HG03159 (cell line): ENCODE measurements around the gene RHBDD2.
"Not testable (repeated sequence)": the region's sequence is repeated elsewhere in the genome, so short reads cannot be mapped to it uniquely, and the experiment has no call there.

Experiments used
- ATAC-seq: cut with Tn5 transposase; IDR thresholded peaks from one replicate; pipeline ENCODE4 v1.9.1; 2021; ENCODE audit warnings: mild to moderate bottlenecking, moderate library complexity; ENCODE audit not compliant: unreplicated experiment

Gene RHBDD2

DNA sequence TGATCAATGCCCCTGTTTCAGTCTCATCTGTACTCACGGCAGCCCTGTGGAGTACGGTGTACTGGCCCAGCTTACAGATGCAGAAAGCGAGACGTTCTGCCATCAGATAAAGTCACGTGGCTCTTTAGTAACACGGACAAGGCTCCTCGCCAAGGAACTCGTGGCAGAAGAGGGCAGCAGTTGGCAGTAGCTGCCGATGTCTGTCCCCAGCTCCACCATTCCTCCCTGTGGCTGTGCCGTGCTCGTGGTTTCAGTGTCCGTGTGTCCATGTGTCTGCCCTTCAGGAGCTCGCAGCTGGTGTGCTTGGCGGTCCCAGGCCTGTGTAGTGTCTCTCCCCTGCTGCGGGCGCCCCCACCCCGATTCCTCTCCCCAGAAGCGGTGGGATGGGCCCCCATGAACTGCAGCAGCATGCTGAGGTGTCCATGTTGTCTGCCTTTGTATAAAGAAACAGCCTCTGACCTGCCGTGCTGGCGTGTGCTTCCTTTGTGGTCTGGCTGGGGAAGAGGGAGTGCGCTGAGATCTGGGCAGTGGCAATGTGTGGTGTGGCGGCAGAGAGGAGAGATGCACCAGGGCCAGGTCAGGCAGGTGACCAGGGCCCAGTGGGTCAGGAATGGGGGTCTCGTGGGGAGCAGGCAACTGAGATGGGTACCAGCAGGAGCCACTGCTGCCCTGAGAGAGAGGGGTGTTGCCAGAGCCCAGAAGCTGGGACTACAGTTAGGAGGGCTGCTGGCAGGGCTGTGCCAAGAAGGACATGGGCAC lies 9.8 kb downstream of the RHBDD2 start:
- no peak for ATAC-seq

DNA sequence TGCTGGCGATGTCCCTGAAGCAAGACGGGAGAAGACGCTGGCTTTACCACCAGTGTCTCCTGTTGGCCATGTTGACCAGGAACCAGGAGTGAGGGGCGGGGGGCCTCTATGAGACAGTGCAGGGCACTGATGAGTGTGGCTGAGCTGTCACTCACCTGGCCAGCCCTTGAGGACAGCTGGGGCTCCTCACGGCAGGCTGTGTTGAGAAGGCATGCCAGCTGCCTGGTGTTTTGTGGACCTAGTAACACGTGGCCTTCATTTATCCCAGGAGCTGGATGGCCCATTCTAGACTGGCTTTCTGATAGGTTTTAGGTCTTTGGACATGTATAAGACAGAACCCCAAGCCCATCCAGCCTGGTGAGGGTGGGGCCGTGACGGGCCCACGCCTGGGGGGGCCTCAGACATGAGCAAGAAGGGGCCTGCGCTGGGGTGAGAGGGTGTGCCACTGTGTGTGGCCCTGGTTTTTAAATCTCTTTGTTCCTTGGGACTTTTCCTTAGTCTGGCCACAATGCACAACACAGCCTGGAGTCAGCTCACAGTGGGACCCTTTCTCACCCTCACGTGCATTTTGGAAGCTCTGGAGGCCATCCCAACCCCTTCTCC lies 10.5 kb downstream of the RHBDD2 start:
- ATAC-seq: no peak

DNA sequence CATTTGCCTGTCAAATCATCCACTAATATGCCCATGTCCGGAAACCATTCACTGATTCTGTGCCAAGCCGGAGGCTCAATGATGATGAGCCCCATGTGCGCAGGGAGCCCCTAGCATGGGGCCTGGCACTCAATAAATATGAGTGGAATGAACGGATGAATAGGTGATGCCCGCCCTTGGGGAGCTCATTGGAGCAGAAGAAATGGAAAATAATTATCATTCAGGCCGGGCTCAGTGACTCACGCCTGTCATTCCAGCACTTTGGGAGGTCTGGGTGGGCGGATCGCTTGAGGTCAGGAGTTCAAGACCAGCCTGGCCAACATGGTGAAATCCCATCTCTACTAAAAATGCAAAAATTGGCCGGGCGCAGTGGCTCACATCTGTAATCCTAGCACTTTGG lies 11.0 kb downstream of the RHBDD2 start:
- no peak for ATAC-seq

DNA sequence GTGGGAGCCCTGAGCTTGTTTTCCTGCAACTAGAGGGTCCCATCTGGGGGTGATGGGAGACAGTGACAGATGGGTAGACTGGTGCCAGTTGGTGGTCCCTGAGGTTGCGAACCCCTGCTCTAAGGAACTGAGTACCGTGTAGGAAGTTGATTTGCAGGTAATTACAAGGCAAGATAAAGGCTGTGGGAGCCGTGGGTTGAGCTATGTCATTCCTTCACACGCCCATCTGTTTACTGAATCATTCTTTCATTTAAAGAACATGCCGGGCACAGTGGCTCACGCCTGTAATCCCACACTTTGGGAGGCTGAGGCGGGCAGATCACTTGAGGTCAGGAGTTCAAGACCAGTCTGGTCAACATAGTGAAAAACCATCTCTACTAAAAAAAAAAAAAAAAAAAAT lies 12.4 kb downstream of the RHBDD2 start:
- ATAC-seq: not testable (repeated sequence)

DNA sequence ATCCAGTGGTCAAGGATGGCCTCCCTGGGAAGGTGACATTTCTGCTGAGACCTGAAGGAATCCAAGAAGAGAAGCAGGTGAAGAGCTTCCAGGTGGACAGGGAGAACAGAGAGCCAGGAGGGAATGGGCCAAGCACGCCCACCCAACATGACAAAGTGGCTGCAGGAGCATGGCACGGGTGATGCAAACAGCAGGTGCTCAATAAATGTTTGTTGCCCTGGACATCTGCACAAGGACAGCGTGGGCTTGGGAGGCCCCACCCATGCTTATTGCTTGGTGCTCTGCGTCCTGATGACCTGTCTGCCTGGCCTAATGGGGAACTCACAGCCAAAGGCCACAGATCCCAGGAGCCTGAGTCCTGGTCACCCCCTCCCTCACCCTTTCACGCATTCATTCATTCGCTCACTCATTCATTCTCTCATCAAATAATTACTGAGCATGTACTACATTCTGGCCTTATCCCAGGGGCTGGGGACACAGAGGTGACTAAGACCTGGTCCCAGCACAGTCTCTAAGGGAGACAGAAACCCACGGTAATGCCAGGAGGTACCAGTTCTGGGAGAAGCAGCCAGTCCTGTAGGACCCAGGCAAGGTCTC lies 13.1 kb downstream of the RHBDD2 start:
- ATAC-seq: no peak

- no peak for ATAC-seq
Measured at GRCh38 chr7:75892634-75893272, 13.9 kb downstream of the RHBDD2 start.

DNA sequence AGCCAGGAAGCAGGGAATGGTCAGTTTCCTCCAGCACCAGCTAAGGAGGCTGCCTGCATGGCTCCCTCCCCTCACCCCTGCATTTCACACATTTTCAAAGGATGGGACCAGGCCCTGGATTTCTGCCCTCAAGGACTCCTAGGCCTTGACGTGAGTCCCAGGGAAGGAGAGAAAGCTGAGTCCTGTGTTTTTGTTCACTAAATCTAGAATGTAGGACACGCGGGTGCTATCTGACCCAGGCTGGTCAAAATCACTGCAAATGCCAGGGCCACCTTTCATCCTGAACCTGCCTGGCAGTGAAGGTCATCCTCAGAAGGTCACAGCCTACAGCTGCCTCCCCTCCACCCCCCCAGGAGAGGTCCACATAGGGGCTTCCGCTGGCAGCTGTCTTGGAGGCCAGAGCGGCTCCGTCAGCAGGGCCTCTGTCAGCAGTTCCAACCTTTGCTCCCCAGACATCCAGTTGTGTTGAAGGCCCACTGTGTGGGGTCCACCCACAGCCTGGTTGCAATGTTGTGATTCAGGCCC lies 18.0 kb downstream of the RHBDD2 start:
- ATAC-seq: no peak

DNA sequence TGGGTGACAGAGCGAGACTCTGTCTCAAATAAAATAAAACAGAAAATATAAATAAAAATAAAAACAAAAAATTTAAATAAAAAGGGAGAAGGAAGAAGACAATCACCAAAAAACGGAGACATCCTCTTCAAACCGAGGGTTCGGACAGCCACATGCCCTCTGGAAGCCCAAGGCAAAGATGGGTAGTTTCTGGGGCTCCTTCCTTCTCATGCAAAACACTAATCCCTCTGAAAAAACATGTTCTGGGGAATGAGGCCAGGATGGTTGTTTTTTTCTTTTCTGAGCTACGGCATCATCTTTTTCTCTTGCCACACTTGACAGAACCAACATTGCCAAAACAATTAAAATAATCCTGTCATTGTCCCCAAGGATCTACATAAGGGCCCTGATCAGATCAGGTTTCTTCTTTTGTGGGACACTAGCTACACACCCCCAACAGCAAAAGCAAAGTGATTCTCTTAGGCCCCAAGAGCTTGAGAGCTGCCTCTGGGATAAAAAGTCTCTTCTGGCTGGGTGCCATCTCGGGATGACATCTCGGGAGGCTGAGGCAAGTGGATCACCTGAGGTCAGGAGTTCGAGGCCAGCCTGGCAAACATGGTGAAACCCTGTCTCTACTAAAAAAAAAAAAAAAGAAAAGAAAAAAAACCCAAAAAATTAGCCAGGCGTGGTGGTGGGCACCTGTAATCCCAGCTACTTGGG lies 21.9 kb downstream of the RHBDD2 start:
- no peak for ATAC-seq

DNA sequence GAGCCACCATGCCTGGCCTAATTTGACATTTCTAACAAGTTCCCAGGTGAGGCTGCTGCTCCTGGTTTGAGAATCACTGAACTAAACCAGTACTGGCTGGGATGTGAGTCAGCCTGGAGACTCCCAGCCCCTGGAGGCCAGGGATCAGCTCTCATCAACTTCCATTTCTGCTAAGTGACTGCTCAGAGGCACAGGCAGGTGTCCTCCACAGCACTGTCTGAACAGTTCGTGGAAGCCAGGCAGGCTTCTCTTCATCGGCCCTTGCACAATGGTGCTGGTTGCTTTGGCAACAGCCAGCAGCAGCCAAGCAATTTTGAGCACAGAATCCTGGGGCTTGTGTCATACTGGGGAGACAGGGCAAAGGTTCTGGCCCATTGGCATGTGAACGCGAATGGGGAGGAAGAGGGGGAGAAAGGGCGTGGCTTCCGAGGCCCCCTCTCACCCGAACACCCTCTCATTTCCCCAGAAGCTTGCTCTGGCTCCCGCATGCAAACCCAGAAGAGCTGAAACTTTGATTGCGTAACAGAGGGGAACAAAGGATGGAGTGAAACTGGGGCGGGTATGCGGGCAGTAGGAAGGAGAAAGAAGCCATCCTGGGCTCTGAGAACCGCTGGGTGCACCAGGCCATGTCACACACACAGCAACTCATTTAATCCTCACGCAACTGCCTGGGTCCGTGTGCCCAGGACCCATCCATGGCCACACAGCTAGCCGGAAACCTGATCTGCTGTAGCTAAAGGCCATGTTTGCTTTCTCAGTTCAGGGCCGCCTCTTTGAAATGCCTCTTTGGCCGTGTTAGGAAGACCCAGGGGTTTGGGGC lies 27.2 kb downstream of the RHBDD2 start:
- no peak for ATAC-seq

- ATAC-seq: no peak
Measured at GRCh38 chr7:75906991-75907667, 28.3 kb downstream of the RHBDD2 start.

GRCh38 chr7:75907668-75908039 lies 28.8 kb downstream of the RHBDD2 start:
- ATAC-seq: not testable (repeated sequence)

- ATAC-seq: no peak
Measured at GRCh38 chr7:75909521-75910132, 30.8 kb downstream of the RHBDD2 start.

DNA sequence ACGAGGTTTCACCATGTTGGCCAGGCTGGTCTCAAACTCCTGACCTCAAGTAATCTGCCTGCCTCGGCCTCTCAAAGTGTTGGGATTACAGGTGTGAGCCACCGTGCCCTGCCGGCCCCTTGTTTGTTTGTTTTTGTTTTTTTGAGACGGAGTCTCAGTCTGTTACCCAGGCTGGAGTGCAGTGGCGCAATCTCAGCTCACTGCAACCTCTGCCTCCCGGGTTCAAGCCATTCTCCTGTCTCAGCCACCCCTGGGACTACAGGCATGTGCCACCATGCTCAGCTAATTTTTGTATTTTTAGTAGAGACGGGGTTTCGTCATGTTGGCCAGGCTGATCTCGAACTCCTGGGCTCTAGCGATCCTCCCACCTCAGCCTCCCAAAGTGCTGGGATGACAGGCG lies 32.4 kb downstream of the RHBDD2 start:
- not testable (repeated sequence) for ATAC-seq

GRCh38 chr7:75913437-75913836 lies 34.6 kb downstream of the RHBDD2 start:
- no peak for ATAC-seq

DNA sequence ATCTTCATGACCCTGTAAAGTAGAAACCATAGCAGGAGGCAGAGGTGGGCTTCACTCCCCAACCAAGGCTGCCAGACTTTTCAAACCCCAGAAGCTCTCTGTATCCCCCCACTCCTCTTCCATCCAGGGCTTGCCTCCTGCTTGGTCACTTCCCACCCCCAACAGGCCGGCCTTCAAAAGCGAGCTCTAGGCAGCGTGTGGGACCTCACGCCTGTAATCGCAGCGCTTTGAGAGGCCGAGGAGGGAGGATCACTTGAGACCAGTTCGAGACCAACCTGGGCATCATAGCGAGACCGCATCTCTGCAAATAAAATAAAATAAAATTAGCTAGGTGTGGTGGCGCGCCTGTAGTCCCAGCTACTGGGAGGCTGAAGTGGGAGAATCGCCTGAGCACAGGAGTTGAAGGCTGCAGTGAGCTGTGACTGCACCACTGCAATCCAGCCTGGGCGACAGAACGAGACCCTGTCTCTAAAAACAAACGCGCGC lies 35.4 kb downstream of the RHBDD2 start:
- no peak for ATAC-seq

DNA sequence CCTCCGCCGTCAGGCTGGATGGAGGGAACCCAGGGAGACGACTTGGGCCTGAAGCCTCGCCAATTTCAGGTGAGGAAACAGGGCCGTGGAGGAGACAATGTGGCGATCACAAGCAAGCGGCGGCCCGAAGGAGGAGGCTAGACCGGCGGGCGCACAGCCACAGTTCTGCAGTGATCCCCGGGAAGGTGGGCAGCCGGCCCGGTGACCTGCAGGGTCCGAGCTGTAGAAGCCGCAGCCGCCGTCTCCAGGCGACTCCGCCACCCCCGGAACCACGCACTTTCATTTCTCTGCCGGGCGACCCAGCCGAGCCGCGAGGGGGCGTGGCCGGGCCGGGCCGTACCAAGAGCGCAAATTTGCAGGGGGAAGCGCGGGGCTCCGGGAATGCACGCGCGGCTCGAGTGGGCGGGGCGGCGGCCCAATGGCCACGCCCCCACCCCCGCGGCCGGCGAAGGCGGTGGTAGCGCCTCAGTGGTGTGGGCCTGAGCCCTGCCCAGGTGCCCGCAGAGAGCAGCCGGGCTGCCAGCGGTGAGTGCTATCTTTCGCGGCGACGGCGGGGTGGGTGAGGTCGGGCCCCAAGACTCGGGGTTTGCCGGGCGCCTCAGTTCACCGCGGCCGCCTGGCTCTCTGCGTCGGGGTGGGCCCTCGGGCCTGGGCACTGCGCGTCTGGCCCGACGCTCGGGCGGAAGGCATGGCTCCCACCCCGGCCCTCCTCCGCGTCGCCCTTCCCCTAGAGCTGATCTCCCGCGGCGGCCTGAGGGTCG lies 36.0 kb downstream of the RHBDD2 start, which contains the start of gene POR:
Gene POR, plus strand, starts transcription at position 501 of the 761 bp plus-strand sequence. CDS start 38,847 bp downstream, outside the sequence.
- peak; percentile 89 for ATAC-seq

DNA sequence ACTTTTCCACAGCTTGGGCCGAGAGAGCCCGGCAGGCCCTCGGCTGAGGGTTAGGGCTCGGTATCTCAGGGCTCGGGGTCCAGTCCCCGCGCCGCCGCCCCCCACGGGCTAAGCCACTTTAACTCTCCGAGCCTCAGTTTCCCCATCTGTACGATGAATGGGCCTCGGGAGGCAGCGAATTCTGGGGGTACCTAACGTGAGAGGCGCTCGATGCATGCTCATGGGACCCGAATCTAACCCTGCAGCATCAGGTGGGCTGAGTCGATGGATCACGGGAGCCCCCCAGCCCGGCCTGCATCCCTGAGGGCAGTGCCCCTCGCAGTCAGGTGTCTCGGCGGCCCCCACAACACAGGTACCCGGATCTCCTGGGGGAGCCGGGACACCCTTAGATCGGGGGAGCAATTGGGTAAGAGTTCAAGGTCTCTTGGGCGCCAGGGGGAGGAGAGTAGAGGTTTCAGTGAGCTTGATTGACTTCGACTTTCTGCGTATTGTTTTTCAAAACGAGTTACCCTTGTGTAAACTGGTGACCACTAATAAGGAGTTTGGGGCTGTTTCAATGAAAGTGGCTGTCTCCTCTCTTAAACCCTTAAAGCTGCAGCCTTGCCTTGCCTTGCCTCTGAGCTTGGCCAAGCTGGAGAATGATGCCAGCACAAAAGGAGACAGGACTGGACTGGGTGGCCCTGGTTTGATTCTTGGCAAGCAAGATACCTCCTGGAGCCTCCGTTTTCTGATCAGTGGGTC lies 36.8 kb downstream of the RHBDD2 start:
- ATAC-seq: no peak
